NCI-H2196 (cell line): ENCODE data around the gene IQCH.
A peak's percentile ranks its signal among the peaks of the same experiment; 100 is the strongest.

ENCODE experiments used
- DNase-seq: peaks from one replicate; lab custom pipeline; 2025; ENCODE audit not compliant: unreplicated experiment; lab: John Stamatoyannopoulos, UW

Gene IQCH

GRCh38 chr15:67521783-67522568 is 267.4 kb downstream of the IQCH start:
- no peak for DNase-seq

DNA sequence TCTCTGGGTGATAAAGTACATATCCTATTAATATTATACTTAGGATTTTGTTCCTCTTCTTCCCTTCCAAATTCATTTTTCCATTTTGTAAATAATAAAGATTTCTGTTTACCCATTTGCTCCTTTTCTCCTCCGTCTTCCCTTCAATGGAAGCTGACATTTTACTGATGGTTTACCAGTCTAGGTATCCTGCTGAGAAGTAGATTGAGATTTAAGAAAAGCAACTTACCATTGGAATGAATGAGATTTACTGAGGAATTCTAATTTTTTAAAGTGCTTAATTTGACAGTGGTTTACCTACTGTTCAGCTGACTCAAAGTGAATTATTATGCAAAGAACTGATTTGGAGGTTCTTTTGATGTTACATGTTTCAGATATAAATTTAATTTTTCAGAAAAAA is 268.7 kb downstream of the IQCH start:
- DNase-seq, result no peak

GRCh38 chr15:67524235-67524634 is 269.6 kb downstream of the IQCH start:
- DNase-seq, result no peak

- DNase-seq, result no peak
These were observed 273.9 kb downstream of the IQCH start for GRCh38 chr15:67528513-67528912.

DNA sequence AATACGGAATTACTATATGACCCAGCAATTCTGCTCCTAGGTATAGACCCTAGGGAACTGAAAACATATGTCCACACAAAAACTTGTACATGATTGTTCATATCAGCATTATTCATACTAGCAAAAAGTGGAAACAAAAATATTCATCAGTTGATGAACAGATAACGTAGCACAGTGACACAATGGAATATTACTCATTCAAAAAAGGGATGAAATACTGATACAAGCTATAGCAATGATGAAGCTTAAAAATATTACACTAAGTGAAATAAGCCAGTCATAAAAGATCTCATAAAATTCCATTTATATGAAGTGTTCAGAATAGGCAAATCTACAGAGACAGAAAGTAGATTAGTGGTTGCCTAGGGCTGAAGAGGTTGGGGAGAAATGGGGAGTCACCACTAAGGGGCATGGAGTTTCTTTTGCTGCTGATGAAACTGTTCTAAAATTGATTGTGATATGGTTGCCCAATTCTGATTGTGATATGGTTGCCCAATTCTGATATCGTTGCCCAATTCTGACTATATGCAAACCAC is 276.9 kb downstream of the IQCH start:
- DNase-seq, result no peak

- no peak for DNase-seq
These were observed 279.3 kb downstream of the IQCH start for GRCh38 chr15:67533873-67534272.

- no peak for DNase-seq
These were observed 279.8 kb downstream of the IQCH start for GRCh38 chr15:67534360-67534759.

DNA sequence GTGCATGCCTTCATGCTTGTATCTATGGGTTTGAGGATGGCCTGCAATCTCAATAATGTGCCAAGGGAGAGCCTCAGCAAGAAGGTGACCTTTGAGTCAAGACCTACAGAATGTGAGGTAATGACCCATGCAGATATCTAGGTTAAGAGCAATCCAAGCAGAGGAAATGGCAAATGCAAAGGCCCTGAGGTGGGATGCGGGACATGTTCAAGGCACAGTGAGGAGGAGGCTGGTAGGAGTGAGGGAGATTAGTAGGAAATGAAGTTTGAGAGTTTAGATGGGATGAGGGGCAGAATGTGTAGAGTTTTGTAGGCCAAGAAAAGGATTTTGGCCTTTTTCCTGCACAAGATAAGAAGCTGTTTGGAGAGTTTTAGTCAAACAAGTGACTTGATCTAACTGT is 283.2 kb downstream of the IQCH start:
- no peak for DNase-seq

- DNase-seq, result peak; percentile 60
These were observed 288.1 kb downstream of the IQCH start, which contains the start of gene MAP2K5 for GRCh38 chr15:67542420-67543347. MAP2K5 (plus strand) TSS chr15:67542703; CDS start chr15:67543336, 633 bp downstream.

DNA sequence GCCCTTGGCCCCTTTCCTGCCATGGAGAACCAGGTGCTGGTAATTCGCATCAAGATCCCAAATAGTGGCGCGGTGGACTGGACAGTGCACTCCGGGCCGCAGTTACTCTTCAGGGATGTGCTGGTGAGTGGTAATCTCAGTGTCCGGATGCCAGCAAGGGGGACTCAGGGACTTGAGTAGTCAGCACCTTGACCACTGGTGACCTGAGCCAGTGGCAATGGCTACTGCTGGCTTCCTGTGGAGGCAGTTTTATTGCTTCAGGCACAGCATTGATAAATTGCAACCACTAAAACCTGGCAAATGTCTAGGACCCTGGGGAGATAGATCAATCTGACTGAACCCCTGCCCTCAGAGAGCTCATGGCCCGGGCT is 288.7 kb downstream of the IQCH start:
- DNase-seq, result no peak

GRCh38 chr15:67544475-67544874 is 289.9 kb downstream of the IQCH start:
- no peak for DNase-seq

GRCh38 chr15:67545864-67546263 is 291.3 kb downstream of the IQCH start:
- no peak for DNase-seq

DNA sequence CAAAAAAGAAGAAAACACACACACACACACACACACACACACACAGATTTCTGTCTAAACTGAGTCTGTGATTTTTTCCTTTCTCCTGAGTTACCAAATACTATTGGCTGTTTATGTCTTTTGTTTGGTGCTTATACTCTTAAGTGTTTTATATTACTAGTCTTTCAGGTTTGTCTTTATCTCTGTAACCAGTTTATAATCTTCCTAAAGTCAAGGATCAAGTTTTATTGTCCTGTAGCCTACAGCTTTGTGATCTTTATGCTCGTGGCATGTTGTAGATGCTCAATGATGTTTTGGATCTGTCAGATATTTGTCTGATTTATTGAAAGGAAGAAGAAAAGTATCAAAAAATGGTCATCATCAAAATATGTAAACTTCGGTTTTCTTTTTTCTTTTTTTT is 292.5 kb downstream of the IQCH start:
- no peak for DNase-seq

GRCh38 chr15:67547836-67548235 is 293.2 kb downstream of the IQCH start:
- no peak for DNase-seq

DNA sequence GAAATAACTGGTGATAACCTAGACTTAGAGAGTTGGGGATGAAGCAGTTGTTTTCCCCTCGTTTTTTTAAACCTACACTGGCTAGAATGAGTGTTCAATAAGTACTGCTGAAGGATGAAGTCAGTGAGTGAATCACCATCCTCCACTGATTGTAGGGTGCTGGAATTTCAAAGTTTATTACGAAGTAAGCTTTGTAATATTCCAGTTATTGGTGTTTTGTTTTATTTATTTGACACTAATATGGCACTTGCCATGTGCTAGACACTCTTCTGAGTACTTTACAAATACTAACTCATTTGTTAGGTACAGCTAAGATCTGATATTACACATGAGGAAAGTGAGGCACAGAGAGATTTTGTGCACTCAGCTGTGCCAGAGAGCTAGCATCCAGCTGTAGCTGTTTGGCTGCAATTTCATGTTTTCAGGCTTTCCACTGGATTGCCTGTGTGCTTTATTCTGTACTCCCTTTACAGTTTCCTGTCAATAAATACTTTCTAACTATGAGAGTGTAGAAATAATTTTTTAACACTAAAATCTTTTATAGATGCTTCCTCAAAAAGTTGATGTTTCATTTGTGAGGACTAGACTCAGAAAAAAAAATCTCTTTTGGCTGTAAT is 293.8 kb downstream of the IQCH start:
- DNase-seq, result no peak

- peak; percentile 27 for DNase-seq
These were observed 294.5 kb downstream of the IQCH start for GRCh38 chr15:67548862-67549651.

- DNase-seq, result no peak
These were observed 295.1 kb downstream of the IQCH start for GRCh38 chr15:67549736-67550135.

DNA sequence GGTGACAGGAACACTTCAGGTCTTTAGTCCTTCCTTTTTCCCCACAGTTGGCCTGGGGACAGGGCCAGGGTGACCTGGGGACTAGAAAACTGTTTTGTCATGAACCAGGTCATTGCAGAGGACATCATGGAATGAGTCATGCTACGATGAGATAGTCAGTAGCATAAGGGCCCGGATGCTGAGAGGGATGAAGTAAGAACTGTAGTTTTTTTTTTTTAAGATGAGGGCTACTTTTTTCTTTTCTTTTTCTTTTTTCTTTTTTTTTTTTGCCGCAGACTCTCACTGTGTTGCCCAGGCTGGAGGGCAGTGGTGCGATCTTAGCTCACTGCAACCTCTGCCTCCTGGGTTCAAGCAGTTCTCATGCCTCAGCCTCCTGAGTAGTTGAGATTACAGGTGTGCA is 295.9 kb downstream of the IQCH start:
- no peak for DNase-seq

GRCh38 chr15:67551207-67551743 is 296.7 kb downstream of the IQCH start:
- no peak for DNase-seq
